Measurements from ENCODE around the gene PLA2G7. TPM values are rescaled to one million over a fixed set of nuclear protein-coding genes. Genes with fewer than 3 reads are reported as not detected.

PLA2G7 gene
- total RNA-seq, 1 experiment from 2014 or later: not detected

DNA sequence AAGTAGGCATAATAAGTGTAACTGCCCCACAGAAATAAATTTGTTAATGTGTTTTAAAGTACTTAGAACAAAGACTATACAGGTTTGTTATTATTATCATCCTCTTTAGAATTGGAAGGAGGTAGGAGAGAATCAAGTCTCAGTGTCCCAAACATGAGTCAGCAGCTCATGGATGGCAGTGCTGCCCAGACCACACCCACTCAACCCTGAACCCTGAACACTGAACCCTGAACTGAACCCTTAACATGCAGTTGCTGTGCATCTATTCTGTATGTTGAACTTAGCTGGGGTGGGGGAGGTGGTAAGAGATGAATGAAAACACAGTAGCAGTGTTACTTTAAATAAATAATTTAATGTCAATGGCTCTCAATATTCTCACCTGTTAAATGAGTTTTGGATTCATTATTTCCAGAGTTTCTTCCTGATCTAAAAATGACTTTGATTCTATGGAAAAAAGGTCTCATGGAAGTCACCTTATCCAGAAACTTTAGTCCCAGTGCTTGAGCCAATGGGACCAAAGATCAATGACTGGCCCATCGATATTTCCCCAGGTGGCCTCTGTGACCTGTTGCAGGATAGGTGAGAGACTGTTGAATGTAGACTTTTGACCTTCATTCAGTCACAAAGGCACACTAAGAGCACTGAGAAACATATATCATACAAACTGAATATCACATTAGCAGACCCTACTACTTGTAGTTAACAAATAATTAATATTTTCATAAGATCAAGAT is 8.4 kb upstream of the PLA2G7 start:
- Histone ChIP-seq H3K27ac (ENCODE audit: low read depth, low read length, poor library complexity, severe bottlenecking) (no peak overlapping the region), H3K4me1 (ENCODE audit: insufficient read depth, low read length, poor library complexity, severe bottlenecking) (no peaks in the 10 kb centered on the region), H3K27me3 (replicated peaks; ENCODE audit: insufficient read depth, low read depth, low read length, poor library complexity) (peaks cover 8% of the 10 kb centered on the region), H3K36me3 (ENCODE audit: insufficient read depth, low read length, poor library complexity, severe bottlenecking) (no peaks in the 10 kb centered on the region), H3K9me3 (ENCODE audit: low read depth, low read length, poor library complexity, severe bottlenecking) (no peaks in the 10 kb centered on the region), H3K4me3 (ENCODE audit: low read depth, low read length, poor library complexity, severe bottlenecking) (no peak overlapping the region)
- DNase-seq (ENCODE audit: low spot score): no peak
- no TSS peak for BruUV-seq (replicated peaks)
- TF ChIP-seq CTCF (conservative IDR thresholded peaks at IDR 0.05; ENCODE audit: low read depth, low read length) (no peak), EZH2 (IDR thresholded peaks at IDR 0.05; ENCODE audit: borderline replicate concordance, low read depth, low read length, poor library complexity, severe bottlenecking) (no peak)
- intact Hi-C loops (cut with micrococcal nuclease; ENCODE audit: unreplicated experiment): no loop called here
- POLR2A ChIA-PET (ENCODE audit: low non-redundant PET): no interaction called here
- CTCF ChIA-PET: no interaction called here

- no peaks in the 10 kb centered on the region for H3K9me3 ChIP-seq (ENCODE audit: low read depth, low read length, poor library complexity, severe bottlenecking)
- no peaks in the 10 kb centered on the region for H3K36me3 ChIP-seq (ENCODE audit: insufficient read depth, low read length, poor library complexity, severe bottlenecking)
- DNase-seq (ENCODE audit: low spot score): no peak
- CTCF ChIA-PET: no interaction called here
- H3K27ac ChIP-seq (ENCODE audit: low read depth, low read length, poor library complexity, severe bottlenecking): no peak overlapping the region
- no peak overlapping the region for H3K4me3 ChIP-seq (ENCODE audit: low read depth, low read length, poor library complexity, severe bottlenecking)
- H3K4me1 ChIP-seq (ENCODE audit: insufficient read depth, low read length, poor library complexity, severe bottlenecking): no peaks in the 10 kb centered on the region
- no TSS peak for BruUV-seq (replicated peaks)
- TF ChIP-seq CTCF (conservative IDR thresholded peaks at IDR 0.05; ENCODE audit: low read depth, low read length): no peak
- TF ChIP-seq EZH2 (IDR thresholded peaks at IDR 0.05; ENCODE audit: borderline replicate concordance, low read depth, low read length, poor library complexity, severe bottlenecking): no peak
- H3K27me3 ChIP-seq (replicated peaks; ENCODE audit: insufficient read depth, low read depth, low read length, poor library complexity): peaks cover 24% of the 10 kb centered on the region
- intact Hi-C loops (cut with micrococcal nuclease; ENCODE audit: unreplicated experiment): no loop called here
- POLR2A ChIA-PET (ENCODE audit: low non-redundant PET): no interaction called here
Observed at GRCh38 chr6:46741910-46742309, 6.7 kb upstream of the PLA2G7 start.

DNA sequence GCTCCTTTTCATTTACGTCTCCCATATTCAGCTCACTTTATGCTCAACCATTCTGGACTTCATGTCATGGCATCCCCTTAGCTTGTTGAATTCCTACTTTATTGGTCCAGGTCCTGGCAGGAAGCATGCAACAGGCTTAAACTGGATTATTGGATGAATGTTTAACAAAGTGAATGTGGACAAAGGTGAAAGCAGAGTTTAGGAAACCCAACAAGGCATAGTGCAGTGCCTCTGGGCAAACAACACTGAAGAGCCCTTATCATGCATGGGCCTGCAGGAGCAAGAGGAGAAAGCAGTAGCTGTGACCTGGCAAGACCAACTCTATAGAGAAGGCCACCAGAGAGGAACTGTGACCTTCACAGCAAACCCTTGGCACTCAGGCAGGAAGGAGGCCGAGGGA is 6.3 kb upstream of the PLA2G7 start:
- H3K27ac ChIP-seq (ENCODE audit: low read depth, low read length, poor library complexity, severe bottlenecking): no peak overlapping the region
- DNase-seq (ENCODE audit: low spot score): no peak
- no peaks in the 10 kb centered on the region for H3K9me3 ChIP-seq (ENCODE audit: low read depth, low read length, poor library complexity, severe bottlenecking)
- no TSS peak for BruUV-seq (replicated peaks)
- ChIA-PET POLR2A (ENCODE audit: low non-redundant PET) (no interaction called here), CTCF (no interaction called here)
- H3K27me3 ChIP-seq (replicated peaks; ENCODE audit: insufficient read depth, low read depth, low read length, poor library complexity): peaks cover 29% of the 10 kb centered on the region
- no peak for TF ChIP-seq EZH2 (IDR thresholded peaks at IDR 0.05; ENCODE audit: borderline replicate concordance, low read depth, low read length, poor library complexity, severe bottlenecking)
- TF ChIP-seq CTCF (conservative IDR thresholded peaks at IDR 0.05; ENCODE audit: low read depth, low read length): no peak
- no peak overlapping the region for H3K4me3 ChIP-seq (ENCODE audit: low read depth, low read length, poor library complexity, severe bottlenecking)
- intact Hi-C loops (cut with micrococcal nuclease; ENCODE audit: unreplicated experiment): no loop called here
- no peaks in the 10 kb centered on the region for H3K4me1 ChIP-seq (ENCODE audit: insufficient read depth, low read length, poor library complexity, severe bottlenecking)
- H3K36me3 ChIP-seq (ENCODE audit: insufficient read depth, low read length, poor library complexity, severe bottlenecking): no peaks in the 10 kb centered on the region

Measured in A673 (cell line).